ENCODE data around the gene SYT1.

DNA sequence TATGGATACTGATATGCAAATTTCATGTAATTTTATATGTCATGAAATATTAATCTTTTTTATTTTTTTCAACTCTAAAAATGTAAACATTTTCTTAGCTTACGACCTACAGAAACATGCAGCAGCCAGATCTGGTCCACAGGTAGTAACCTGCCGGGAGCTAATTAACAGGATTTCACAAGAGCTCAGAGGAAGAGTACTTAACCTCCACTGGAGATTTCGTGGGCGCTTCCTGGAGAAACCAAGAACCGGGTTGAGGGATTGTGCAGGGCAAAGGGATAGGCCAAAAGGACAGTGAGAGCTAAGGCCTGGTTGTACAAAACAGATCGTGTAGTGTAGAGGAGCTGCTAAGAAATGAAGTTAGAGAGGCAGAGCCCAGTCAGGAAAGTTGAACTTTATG, 510.5 kb downstream of the SYT1 start:
- TF ChIP-seq, protein P1, sequence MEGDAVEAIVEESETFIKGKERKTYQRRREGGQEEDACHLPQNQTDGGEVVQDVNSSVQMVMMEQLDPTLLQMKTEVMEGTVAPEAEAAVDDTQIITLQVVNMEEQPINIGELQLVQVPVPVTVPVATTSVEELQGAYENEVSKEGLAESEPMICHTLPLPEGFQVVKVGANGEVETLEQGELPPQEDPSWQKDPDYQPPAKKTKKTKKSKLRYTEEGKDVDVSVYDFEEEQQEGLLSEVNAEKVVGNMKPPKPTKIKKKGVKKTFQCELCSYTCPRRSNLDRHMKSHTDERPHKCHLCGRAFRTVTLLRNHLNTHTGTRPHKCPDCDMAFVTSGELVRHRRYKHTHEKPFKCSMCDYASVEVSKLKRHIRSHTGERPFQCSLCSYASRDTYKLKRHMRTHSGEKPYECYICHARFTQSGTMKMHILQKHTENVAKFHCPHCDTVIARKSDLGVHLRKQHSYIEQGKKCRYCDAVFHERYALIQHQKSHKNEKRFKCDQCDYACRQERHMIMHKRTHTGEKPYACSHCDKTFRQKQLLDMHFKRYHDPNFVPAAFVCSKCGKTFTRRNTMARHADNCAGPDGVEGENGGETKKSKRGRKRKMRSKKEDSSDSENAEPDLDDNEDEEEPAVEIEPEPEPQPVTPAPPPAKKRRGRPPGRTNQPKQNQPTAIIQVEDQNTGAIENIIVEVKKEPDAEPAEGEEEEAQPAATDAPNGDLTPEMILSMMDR (IDR thresholded peaks at IDR 0.05; ENCODE audit: insufficient read depth, low read depth, low read length) = no peak
- TF ChIP-seq EZH2 (IDR thresholded peaks at IDR 0.05; ENCODE audit: insufficient read depth, low read length) = no peak

All from astrocyte (in vitro differentiated cells and primary cell).